ENCODE results near the gene ALX1.
"Not testable (repeated sequence)": the region's sequence is repeated elsewhere in the genome, so short reads cannot be mapped to it uniquely, and the experiment has no call there.

Gene ALX1

GRCh38 chr12:85301051-85301450 is 21.0 kb downstream of the ALX1 start:
- DNase-seq (ENCODE audit: low read depth in 3 of 3) = no peak

GRCh38 chr12:85308374-85308773 is 28.4 kb downstream of the ALX1 start:
- no peak for DNase-seq (ENCODE audit: low read depth in 3 of 3)

DNA sequence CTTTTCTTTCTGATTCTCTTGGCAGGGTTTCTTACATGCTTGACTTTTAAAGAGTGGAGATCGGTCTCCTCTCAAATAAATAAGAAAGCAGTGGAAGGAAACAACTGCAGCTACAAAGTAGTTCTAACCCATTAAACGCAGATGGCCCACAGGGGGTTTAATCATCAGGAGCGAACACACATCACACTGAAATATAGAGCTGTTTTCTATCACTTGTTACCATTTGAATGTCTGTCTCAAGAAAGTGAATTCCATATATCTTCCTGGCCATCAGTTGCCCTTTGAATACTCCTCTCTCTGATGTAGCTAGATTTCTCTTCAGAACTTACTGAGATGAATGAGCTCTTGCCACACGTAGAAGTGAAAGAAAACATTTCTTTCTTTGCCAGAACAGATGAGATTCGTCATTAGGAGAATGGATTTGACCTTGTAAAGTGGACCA is 29.1 kb downstream of the ALX1 start:
- no peak for DNase-seq (ENCODE audit: low read depth in 3 of 3)

GRCh38 chr12:85310025-85310424 is 30.0 kb downstream of the ALX1 start:
- no peak for DNase-seq (ENCODE audit: low read depth in 3 of 3)

DNA sequence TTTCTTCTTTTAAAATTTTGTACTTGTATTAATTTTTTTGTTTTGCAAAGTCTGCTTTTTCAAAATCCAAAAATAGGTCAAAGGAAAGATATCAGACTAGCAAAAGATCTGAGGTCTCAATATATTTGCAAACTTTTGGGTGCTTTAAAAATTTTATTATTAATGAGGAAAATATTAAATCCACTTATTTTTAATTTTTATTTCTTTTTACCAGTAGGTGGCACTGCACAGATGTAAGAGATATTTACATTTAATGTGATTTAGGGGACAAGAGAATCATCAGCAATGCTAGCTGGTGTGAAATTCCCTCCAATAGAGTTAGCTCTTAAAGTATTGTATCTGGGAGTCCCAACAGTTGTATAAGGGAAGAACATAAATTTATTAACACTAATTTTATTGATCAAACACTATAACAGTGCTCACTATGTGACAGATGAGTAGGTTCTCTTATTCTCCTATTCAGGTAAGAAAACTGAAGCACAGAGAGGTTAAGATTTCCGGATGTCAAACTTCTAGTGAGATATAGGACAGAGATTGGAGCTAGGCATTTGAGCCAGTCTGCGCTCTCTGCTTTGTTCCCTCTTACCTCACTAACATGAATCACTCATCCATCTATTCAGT is 30.5 kb downstream of the ALX1 start:
- DNase-seq (ENCODE audit: low read depth in 3 of 3) = no peak

DNA sequence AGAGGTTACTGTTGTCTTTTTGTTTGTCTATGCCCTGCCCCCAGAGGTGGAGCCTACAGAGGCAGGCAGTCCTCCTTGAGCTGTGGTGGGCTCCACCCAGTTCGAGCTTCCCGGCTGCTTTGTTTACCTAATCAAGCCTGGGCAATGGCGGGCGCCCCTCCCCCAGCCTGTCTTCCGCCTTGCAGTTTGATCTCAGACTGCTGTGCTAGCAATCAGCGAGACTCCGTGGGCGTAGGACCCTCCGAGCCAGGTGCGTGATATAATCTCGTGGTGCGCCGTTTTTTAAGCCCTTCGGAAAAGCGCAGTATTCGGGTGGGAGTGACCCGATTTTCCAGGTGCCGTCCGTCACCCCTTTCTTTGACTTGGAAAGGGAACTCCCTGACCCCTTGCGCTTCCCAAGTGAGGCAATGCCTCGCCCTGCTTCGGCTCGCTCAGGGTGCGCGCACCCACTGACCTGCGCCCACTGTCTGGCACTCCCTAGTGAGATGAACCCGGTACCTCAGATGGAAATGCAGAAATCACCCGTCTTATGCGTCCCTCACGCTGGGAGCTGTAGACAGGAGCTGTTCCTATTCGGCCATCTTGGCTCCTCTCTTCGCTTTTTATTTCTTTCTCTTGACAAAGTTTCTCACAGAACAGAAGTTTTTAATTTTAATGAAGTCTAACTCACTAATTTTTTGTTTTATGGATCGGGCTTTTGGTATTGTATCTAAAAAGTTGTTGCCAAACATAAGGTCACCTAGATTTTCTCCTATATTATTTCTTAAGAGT is 38.0 kb downstream of the ALX1 start:
- not testable (repeated sequence) for DNase-seq (ENCODE audit: low read depth in 3 of 3)

DNA sequence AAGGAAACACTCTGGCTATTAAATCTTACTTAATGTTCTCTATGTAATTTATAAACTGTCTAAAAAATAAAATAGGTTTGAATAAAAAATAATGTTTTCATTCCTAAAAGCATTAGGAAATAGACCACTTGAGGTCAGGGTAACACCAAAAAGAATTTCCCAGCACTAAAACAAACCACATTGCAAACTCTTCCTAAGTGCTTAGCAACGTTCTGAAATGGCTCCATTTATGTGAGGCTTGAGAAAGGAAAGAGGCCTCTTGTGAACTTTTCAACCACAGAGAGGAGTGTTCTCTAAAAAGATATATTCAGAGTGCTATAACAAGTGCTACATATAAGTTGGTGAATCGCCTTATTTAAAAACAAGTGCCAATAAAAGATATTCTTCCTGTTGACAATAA is 42.7 kb downstream of the ALX1 start:
- DNase-seq (ENCODE audit: low read depth in 3 of 3) = no peak

GRCh38 chr12:85325442-85325841 is 45.4 kb downstream of the ALX1 start:
- no peak for DNase-seq (ENCODE audit: low read depth in 3 of 3)

DNA sequence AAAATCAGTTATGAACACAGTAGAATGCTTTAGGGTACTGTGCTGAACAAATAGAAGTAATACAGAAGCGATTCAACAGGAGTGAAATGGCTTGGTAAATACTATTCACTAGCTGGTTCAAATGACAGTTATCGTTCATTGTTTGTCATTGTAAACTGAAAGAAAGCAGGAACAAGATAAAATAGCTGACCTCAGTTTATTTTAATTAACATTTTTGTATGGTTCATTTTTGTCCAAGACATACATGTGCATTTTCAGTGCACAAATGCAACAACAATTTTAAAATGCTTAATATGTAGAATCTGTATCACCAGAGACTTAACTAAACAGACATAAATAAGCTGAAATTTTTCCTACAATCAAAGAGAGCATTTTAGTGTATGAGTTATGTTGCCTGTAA is 49.9 kb downstream of the ALX1 start:
- DNase-seq (ENCODE audit: low read depth in 3 of 3) = no peak

DNA sequence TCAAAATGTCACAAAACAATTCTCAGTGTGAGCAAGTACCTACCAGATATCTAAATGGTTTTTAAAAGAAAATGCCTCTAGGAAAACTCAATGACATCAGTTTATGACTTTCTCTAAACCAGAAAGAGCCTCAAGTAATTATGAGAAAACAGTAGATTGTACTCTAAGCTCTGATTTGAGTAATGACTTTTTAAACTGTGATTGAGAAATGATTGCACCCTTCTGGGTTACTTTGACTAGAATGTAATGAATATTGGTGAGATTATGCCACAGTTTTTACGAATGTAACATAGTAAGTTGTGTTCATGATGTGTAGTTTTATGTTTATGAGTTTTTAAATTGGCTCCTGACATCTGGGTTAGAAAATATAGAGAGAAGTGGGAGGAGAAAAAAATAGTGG is 68.8 kb downstream of the ALX1 start:
- no peak for DNase-seq (ENCODE audit: low read depth in 3 of 3)

- DNase-seq (ENCODE audit: low read depth in 3 of 3) = no peak
Observed at GRCh38 chr12:85350356-85350755, 70.3 kb downstream of the ALX1 start.
